ENCODE data around the gene BHLHA15.

The BHLHA15 gene

GRCh38 chr7:98228801-98229200 is 17.6 kb downstream of the BHLHA15 start:
- DNase-seq: no peak

DNA sequence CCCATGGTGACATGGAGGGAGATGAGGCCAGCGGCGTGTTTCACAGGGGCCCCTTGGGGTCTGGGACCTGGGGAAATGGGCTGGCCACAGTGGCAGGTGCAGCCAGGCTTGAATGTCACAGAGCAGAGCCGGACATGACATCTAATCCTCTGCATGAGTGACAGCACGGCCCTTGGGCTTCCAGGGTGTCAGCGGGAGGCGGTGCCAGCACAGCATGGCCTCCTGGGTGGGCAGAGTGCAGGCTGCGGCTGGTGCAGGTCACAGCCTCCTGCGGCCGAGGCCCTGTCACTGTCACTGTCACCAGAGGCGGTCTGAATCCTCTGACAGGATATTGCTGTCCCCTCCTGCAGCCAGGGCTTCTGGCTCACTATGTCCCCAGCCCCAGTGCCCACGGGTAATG is 18.2 kb downstream of the BHLHA15 start:
- DNase-seq: no peak

- no peak for DNase-seq
These were observed 18.9 kb downstream of the BHLHA15 start for GRCh38 chr7:98229991-98230745.

GRCh38 chr7:98230746-98231471 is 19.7 kb downstream of the BHLHA15 start:
- DNase-seq: no peak

GRCh38 chr7:98231493-98232262 is 20.4 kb downstream of the BHLHA15 start:
- DNase-seq: no peak

- peak; percentile 13 to 23 for DNase-seq
These were observed 21.0 kb downstream of the BHLHA15 start for GRCh38 chr7:98232263-98232585.

DNA sequence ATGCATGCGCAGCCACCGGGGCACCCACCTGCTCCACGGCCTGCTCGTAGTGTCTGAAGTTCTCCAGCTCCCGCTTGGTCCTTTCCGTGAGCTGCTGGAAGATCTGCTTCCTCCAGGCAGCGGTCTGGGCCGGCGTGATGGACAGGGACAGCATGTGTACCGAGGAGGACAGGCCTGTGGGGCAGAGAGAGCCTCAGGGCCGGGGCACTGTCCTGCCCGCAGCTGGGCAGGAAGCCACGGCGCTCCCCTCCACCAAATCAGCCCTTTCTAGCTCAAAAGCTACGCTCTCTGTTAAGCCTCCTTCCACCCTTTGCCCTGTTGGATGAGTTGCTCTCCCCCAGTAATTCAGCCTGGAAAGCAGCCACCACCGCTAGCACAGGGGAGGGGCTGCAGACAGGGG is 21.6 kb downstream of the BHLHA15 start:
- DNase-seq: no peak

DNA sequence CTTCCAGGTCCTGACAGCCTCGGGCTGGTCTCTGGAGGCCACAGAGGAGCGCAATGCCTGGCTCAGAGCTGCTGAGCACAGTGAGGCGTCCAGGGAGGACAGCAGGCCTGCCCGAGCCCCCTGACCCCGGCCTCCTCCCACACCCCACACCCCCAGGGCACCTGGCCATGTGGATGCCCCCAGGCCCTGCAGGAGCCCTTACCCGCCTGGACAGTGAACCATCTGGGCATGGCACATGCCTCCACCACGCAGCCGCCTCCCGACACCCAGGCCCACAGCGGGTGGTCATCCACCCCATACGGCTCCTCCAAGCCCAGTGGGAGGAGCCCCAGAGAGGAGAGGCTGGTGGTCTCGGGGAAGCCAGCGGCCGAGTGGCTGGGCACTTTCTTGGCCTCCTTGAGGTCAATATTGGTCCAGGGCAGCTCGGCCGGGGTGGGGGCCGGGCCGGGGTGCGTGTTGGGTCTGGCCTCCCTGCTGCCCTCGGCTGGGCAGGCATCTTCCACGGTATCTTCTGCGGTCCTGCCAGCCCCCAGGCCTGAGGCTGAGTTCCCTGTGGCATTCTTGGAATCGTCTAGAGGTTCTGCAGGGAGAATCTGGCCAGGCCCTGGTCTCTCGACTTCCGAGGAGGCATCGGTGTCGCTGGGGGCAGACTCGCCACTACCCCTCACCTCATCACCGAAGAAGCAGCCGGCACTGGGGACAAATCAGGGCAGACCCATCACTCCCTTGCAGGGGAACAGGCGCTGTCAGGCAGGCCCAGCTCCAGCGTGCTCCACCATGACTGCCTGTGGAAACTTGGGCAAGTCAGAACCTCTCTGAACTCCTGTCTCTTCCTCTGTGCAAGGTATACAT is 22.2 kb downstream of the BHLHA15 start:
- no peak for DNase-seq

GRCh38 chr7:98234429-98235147 is 23.3 kb downstream of the BHLHA15 start:
- DNase-seq: no peak

GRCh38 chr7:98235901-98236300 is 24.7 kb downstream of the BHLHA15 start:
- DNase-seq: no peak

DNA sequence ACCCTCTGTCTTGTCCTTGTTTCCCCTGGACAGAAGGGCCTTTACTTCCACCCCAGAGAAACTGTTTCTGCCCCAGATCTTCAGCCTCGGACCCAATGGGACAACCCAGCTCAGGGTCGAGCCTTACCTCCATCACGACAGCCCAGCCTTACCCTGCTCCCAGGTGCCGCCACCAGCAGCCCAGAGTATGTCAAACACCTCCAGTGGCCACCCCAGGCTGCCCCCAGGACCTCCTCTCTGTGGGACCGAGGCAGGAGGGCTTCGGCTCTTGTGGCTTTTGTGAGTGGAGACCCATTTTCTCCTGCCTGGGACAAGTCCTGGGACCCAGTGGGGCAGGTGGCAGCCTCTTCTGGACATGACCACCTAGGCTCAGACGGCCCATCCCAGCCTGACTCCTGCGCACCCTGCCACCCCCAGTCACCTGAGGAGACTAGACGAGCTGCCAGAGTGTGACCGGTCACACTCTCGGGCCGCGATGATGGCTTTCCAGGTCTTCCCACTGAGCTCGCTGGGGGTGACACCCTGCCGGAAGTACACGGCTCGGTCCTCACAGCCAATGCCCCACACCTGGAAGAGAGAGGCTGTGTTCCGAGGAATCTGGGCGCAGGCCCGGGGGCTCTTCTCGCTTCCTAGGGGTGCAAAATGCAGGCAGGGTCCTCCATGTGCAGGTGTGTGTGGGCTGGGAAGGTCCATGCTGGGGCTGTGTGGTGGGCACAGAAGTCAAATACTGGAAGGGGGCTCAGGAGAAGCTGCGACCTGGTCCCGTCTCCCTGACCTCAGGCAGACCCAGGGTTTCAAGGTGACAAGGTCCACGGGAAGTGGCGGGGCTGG is 25.3 kb downstream of the BHLHA15 start:
- no peak for DNase-seq

DNA sequence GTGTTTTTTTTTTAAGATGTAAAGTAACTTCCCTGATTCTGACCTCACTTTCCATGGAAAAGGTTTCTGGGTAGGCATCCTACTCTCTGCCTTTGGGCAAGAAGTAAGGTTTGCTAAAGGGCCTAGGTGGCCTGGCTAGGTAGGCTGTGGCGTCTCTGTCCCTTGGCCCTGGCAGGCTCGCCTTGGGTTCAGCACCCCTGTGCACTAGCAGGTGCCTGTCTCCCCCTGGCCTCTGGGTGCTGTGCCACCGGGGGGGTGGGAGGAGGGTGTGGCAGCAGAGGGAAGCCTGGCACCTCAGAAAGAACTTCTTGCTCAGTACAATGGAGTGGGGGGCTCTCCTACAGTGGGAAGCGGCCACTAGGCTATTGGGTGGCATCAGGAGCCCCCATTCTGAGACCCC is 26.8 kb downstream of the BHLHA15 start:
- no peak for DNase-seq

- no peak for DNase-seq
These were observed 27.7 kb downstream of the BHLHA15 start for GRCh38 chr7:98238976-98239375.

DNA sequence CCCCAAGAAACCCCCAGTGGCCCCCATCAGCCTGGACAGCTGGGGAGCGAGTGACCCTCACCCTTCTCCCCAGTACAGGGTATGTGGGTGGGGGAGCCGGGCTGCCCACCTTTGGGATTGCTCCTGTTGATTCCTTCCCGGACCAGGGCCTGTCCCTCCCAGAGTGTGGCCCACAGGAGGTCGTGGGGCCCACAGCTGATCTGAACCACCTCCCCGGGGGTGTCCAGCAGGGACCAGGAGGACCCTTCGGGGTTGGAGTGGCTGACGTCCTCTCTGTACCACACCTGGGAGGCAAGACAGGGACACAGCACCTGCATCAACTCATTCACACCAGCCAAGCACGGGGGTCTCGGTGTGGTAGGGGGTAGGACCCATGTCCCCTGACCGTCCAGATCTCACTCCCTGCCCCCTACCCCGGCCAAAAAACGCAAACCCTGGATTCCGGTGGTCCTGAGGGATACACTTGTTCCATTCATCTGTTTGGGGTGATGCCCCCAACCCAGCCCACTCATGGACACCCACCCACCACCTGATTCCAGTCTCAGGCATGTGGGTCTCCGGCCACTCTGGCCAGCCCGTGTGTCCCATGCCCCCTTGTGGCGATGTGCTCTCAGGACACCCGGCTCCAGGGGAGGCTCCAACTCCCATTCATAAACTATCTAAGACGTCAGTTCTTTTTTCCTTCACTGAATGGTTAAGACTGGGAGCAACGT is 29.9 kb downstream of the BHLHA15 start:
- DNase-seq: peak; percentile 17 to 34

- no peak for DNase-seq
These were observed 30.5 kb downstream of the BHLHA15 start for GRCh38 chr7:98241674-98242241.

DNA sequence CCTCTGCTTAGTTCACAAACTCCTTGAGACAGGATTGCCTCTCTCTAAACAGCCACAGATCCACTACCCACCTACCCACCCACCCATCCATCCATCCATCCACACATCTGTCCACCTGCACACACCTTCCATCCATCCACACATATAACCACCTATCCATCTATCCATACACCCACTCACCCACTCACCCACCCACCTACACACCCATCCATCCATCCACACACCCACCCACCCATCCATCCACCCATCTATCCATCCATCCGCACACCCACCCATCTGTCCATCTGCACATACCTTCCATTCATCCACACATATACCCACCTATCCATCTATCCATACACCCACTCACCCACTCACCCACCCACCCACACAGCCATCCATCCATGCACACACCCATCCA is 31.1 kb downstream of the BHLHA15 start:
- DNase-seq: no peak

DNA sequence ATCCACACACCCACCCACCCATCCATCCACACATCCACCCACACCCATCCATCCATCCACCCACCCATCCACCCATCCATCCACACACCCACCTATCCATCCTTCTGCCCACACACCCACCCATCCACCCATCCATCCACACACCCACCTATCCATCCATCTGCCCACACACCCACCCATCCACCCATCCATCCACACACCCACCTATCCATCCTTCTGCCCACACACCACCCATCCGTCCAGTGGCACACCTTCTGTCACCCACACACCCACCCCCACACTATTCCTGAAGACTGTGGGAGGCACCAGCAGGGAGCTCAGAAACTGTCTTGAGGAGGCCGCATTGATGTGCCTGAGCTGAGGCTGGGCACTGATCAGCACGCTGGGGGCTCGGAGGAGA is 31.7 kb downstream of the BHLHA15 start:
- DNase-seq: no peak

- no peak for DNase-seq
These were observed 33.6 kb downstream of the BHLHA15 start for GRCh38 chr7:98244871-98245270.

DNA sequence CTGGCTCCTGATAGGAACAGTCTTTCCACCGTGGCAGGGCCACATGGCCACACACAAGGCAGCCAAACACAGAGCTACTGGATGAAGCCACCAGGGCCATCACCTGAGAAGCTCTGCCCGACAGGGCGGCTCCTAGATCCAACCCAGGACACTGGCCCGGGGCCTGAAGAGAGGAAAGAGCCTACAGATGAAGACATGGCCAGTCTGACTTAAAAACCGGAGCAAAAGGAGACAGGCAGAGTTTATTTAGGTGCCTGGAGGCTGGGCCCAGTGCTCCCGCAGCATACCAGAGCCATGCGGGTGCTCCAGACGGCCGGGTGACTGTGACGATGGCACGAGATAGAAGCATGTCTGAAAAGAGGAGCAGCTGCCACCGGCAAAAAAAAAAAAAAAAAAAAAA is 36.9 kb downstream of the BHLHA15 start:
- no peak for DNase-seq

DNA sequence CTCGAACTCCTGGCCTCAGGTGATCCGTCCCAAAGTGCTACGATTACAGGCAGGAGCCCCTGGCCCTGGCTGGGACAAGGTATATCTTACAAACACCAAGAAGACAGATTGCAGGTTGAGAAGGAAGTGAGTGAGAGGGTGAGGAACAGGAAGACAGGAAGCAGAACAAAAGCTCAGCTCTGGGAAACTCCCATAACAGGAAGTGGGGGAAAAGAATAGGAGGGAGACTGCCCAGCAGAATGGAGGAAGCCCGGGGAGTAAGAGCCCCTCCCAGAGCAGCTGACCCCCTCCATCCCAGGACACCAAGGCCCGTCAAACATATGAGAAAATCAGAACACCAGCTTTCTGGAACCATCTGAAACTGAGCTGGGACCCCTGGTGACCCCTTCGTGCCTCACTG is 37.9 kb downstream of the BHLHA15 start:
- peak; percentile 60 to 63 for DNase-seq

Data from inflammatory macrophage (primary cell).